Prostate gland (tissue), 2 donors: ENCODE data around the gene ZWINT. TPM values are rescaled to one million over a fixed set of nuclear protein-coding genes. Genes with fewer than 3 reads are reported as not detected.

Experiments used
- DNase-seq: peaks from one replicate; pipeline ENCODE4 v3.0.0-alpha.2; 2019; ENCODE audit warnings: low spot score
- H3K27ac ChIP-seq, 2 donors: fragments of 200-600 bp; sonication (generic); 2 replicates each; pipeline ENCODE4 v1.5.1; 2017 to 2019
- H3K27me3 ChIP-seq: fragments of 200-600 bp; sonication (generic); replicated peaks from 2 replicates; pipeline ENCODE4 v1.5.1; 2019; ENCODE audit not compliant: insufficient read depth
- H3K36me3 ChIP-seq, 2 donors: fragments of 200-600 bp; sonication (generic); 1 replicate in 1 of 2; 2 replicates in 1 of 2; pipeline versions ENCODE4 v1.5.1 to v1.8.1; 2017 to 2019
- H3K4me1 ChIP-seq: fragments of 200-600 bp; sonication (generic); replicated peaks from 2 replicates; pipeline ENCODE4 v1.5.1; 2019
- H3K4me3 ChIP-seq, 2 donors: fragments of 200-600 bp; sonication (generic); 2 replicates each; pipeline ENCODE4 v1.5.1; 2017 to 2019
- H3K9me3 ChIP-seq: fragments of 200-600 bp; sonication (generic); 2 replicates; pipeline ENCODE4 v1.5.1; 2017
- CTCF ChIP-seq, 4 experiments: fragments of 200-600 bp in 2 of 4; fragments of 450-650 bp in 2 of 4; sonication (generic) in 2 of 4; IDR thresholded peaks; 1 replicate in 3 of 4; 2 replicates in 1 of 4; pipeline ENCODE4 v1.5.1; 2016 to 2019; ENCODE audit warnings: antibody characterized with exemption in 4 of 4, mild to moderate bottlenecking in 2 of 4, moderate library complexity in 2 of 4
- POLR2A ChIP-seq: fragments of 450-650 bp; IDR thresholded peaks from one replicate; pipeline ENCODE4 v1.6.1; 2016; ENCODE audit warnings: antibody characterized with exemption, mild to moderate bottlenecking
- POLR2AphosphoS5 ChIP-seq: sonication (generic); formaldehyde crosslinking; IDR thresholded peaks from one replicate; pipeline ENCODE4 v1.6.1; 2017; ENCODE audit warnings: antibody characterized with exemption
- WGBS: methylation state at CpG from one replicate; pipeline ENCODE4 v1.1.5; 2018; 5-methylcytosine and 5-hydroxymethylcytosine counted together
- intact Hi-C: fragments of 100-400 bp; cut with DNase I; formaldehyde crosslinking; loops from one replicate; pipeline ENCODE4 v1.14.2; 2022
- total RNA-seq, 2 donors: library from RNA; depleted of rRNA; stranded (reverse); fragments of >200 nt; gene quantifications; one replicate each; pipeline ENCODE4 v1.1.0, GENCODE V29; 2016

ZWINT gene
- total RNA-seq, 2 donors from 2014 or later = 16.3 to 20.3 TPM

DNA sequence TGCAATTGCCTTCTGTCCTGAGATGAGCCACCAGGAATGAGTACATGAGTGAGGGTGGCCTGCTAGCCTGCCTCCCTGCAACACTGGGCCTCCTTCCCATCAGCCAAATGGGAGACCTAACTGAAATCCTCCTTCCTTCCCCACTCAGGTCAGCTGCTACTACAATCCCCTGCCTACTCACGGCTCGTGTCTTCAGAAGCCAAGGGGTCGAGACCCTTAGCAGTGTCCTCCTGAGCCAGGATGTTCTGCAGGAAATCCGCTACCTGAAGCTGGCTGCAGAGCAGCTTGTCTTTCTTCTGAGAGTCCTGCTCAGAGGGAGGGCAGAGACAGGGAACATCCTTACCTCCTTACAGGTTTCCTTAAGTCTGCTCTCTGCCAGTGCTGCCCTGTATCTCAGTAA, 1.2 kb downstream of the ZWINT start:
- no peak for DNase-seq
- H3K27me3 ChIP-seq = no peaks in the 10 kb centered on the region
- TF ChIP-seq POLR2A (no peak), CTCF (IDR thresholded peaks at IDR 0.05) (no peak), POLR2AphosphoS5 (no peak)
- H3K4me1 ChIP-seq = peaks cover 5% of the 10 kb centered on the region
- intact Hi-C loops = no loop called here
- no peak overlapping the region for H3K4me3 ChIP-seq
- no peak overlapping the region for H3K27ac ChIP-seq
- no peaks in the 10 kb centered on the region for H3K36me3 ChIP-seq
- WGBS = 92% methylated on average over 4 of the region's 4 CpGs
- no peaks in the 10 kb centered on the region for H3K9me3 ChIP-seq

- Histone ChIP-seq H3K4me3 (no peak overlapping the region), H3K36me3 (no peaks in the 10 kb centered on the region), H3K9me3 (no peaks in the 10 kb centered on the region), H3K4me1 (peaks cover 5% of the 10 kb centered on the region), H3K27me3 (no peaks in the 10 kb centered on the region), H3K27ac (no peak overlapping the region)
- intact Hi-C loops = no loop called here
- TF ChIP-seq POLR2AphosphoS5 = no peak
- no peak for TF ChIP-seq POLR2A
- TF ChIP-seq CTCF (IDR thresholded peaks at IDR 0.05) = no peak
- DNase-seq = no peak
Measured at GRCh38 chr10:56357018-56357417, 4.0 kb downstream of the ZWINT start.

- no peaks in the 10 kb centered on the region for H3K4me1 ChIP-seq
- no peak overlapping the region for H3K4me3 ChIP-seq
- TF ChIP-seq CTCF (IDR thresholded peaks at IDR 0.05) = no peak
- TF ChIP-seq POLR2AphosphoS5 = no peak
- TF ChIP-seq POLR2A = no peak
- intact Hi-C loops = no loop called here
- no peak for DNase-seq
- WGBS = 95% methylated on average over 20 of the region's 20 CpGs
- H3K27me3 ChIP-seq = no peaks in the 10 kb centered on the region
- no peaks in the 10 kb centered on the region for H3K9me3 ChIP-seq
- H3K36me3 ChIP-seq = no peaks in the 10 kb centered on the region
- H3K27ac ChIP-seq = no peak overlapping the region
Measured at GRCh38 chr10:56351909-56352630, 9.0 kb downstream of the ZWINT start.

GRCh38 chr10:56349611-56350010, 11.4 kb downstream of the ZWINT start:
- Histone ChIP-seq H3K4me1 (no peaks in the 10 kb centered on the region), H3K27ac (no peak overlapping the region), H3K9me3 (no peaks in the 10 kb centered on the region), H3K4me3 (no peak overlapping the region), H3K36me3 (no peaks in the 10 kb centered on the region), H3K27me3 (no peaks in the 10 kb centered on the region)
- no peak for DNase-seq
- intact Hi-C loops = no loop called here
- TF ChIP-seq POLR2AphosphoS5 (no peak), POLR2A (no peak), CTCF (IDR thresholded peaks at IDR 0.05) (no peak)
- 84% methylated on average over 1 of the region's 1 CpG for WGBS

DNA sequence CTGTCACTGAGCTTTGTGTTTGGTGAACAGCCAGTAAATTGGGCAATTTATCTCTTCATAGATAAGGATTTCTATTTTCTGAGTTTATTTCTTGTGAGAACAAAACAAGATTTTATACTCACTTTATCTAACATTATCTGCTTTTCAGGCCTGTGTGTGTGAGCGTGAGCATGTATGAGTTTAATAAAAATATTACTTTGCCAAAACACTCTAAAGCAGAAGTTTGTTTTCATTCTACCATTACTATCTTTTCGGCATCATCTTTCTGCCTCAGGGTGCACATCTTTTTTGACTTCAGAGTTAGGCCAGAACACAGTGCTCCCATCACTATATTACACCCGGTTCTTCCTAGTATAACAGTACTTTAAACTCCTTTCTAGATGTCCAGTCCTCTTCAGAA, 13.0 kb downstream of the ZWINT start:
- WGBS = 61% methylated on average over 3 of the region's 3 CpGs
- no peaks in the 10 kb centered on the region for H3K36me3 ChIP-seq

More for the DNA sequence above, 13.0 kb downstream of the ZWINT start:
- no peaks in the 10 kb centered on the region for H3K9me3 ChIP-seq
- DNase-seq = no peak
- no peak overlapping the region for H3K4me3 ChIP-seq
- no peaks in the 10 kb centered on the region for H3K4me1 ChIP-seq
- H3K27me3 ChIP-seq = no peaks in the 10 kb centered on the region
- TF ChIP-seq POLR2A (no peak), POLR2AphosphoS5 (no peak), CTCF (IDR thresholded peaks at IDR 0.05) (no peak)
- H3K27ac ChIP-seq = no peak overlapping the region
- intact Hi-C loops = no loop called here
